DMS153 (cell line): ENCODE data around the gene TTYH2.
A peak's percentile ranks its signal among the peaks of the same experiment; 100 is the strongest.

Experiments used
- DNase-seq: peaks from one replicate; lab custom pipeline; 2025; lab: John Stamatoyannopoulos, UW

TTYH2 gene

GRCh38 chr17:74194682-74195081, 18.7 kb upstream of the TTYH2 start:
- DNase-seq, result no peak

- no peak for DNase-seq
These were observed 16.6 kb upstream of the TTYH2 start for GRCh38 chr17:74196541-74197317.

- DNase-seq, result no peak
These were observed 15.6 kb upstream of the TTYH2 start for GRCh38 chr17:74197801-74198200.

- DNase-seq, result no peak
These were observed 14.7 kb upstream of the TTYH2 start for GRCh38 chr17:74198694-74199093.

- peak; percentile 12 for DNase-seq
These were observed 13.9 kb upstream of the TTYH2 start for GRCh38 chr17:74199306-74200092.

GRCh38 chr17:74200112-74200511, 13.3 kb upstream of the TTYH2 start:
- no peak for DNase-seq

GRCh38 chr17:74201250-74201649, 12.1 kb upstream of the TTYH2 start:
- peak; percentile 86 for DNase-seq

- no peak for DNase-seq
These were observed 11.4 kb upstream of the TTYH2 start for GRCh38 chr17:74201948-74202347.

GRCh38 chr17:74202938-74203337, 10.4 kb upstream of the TTYH2 start:
- DNase-seq, result peak; percentile 40

- peak; percentile 93 for DNase-seq
These were observed 9.7 kb upstream of the TTYH2 start, which contains the start of gene RPL38 for GRCh38 chr17:74203439-74204240. RPL38 (plus strand) TSS chr17:74203678; CDS start chr17:74203956, 278 bp downstream.

GRCh38 chr17:74204474-74204873, 8.9 kb upstream of the TTYH2 start:
- DNase-seq, result no peak

- DNase-seq, result no peak
These were observed 8.1 kb upstream of the TTYH2 start for GRCh38 chr17:74205274-74205673.

GRCh38 chr17:74206332-74206818, 7.0 kb upstream of the TTYH2 start:
- DNase-seq, result no peak

GRCh38 chr17:74210191-74211140, 2.9 kb upstream of the TTYH2 start:
- DNase-seq, result peak; percentile 8

GRCh38 chr17:74211141-74211911, 2.0 kb upstream of the TTYH2 start:
- DNase-seq, result no peak

GRCh38 chr17:74211912-74212208, 1.5 kb upstream of the TTYH2 start:
- DNase-seq, result no peak

GRCh38 chr17:74212209-74212912, 1.0 kb upstream of the TTYH2 start:
- no peak for DNase-seq

GRCh38 chr17:74213861-74214391, 555 bp downstream of the TTYH2 start:
- DNase-seq, result no peak

GRCh38 chr17:74214484-74215341, 1.3 kb downstream of the TTYH2 start:
- no peak for DNase-seq
